Hepatocyte (in vitro differentiated cells): ENCODE measurements around the gene C18orf63.

Experiments
- EZH2 ChIP-seq: fragments of 200-600 bp; sonication (generic); IDR thresholded peaks from 2 replicates; pipeline ENCODE4 v1.6.1; 2016; ENCODE audit warnings: antibody characterized with exemption, mild to moderate bottlenecking, borderline replicate concordance
- TF ChIP-seq, protein P1 (sequence below): fragments of 200-600 bp; sonication (generic); IDR thresholded peaks from 2 replicates; pipeline ENCODE4 v1.5.1; 2016; ENCODE audit warnings: antibody characterized with exemption, mild to moderate bottlenecking; ENCODE audit not compliant: poor library complexity

DNA sequence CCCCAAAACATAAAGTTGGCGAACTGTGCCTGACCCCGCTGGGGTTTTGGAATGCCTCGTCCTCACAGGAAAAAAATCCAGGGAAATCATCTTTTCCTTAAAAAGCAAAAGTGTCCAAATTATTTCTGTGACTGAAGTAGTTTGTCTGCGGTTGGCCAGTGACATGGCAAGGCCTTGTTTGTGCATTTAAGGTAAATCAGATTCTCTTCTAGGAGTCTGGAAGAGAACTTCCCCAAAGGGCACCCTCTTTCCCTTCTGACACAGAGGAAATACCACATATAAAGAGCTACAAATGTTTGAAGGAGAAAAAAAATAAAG, 23.1 kb upstream of the C18orf63 start:
- TF ChIP-seq, protein P1, sequence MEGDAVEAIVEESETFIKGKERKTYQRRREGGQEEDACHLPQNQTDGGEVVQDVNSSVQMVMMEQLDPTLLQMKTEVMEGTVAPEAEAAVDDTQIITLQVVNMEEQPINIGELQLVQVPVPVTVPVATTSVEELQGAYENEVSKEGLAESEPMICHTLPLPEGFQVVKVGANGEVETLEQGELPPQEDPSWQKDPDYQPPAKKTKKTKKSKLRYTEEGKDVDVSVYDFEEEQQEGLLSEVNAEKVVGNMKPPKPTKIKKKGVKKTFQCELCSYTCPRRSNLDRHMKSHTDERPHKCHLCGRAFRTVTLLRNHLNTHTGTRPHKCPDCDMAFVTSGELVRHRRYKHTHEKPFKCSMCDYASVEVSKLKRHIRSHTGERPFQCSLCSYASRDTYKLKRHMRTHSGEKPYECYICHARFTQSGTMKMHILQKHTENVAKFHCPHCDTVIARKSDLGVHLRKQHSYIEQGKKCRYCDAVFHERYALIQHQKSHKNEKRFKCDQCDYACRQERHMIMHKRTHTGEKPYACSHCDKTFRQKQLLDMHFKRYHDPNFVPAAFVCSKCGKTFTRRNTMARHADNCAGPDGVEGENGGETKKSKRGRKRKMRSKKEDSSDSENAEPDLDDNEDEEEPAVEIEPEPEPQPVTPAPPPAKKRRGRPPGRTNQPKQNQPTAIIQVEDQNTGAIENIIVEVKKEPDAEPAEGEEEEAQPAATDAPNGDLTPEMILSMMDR, result no peak
- TF ChIP-seq EZH2, result no peak
